Right lobe of liver (tissue), 6 donors: ENCODE results near the gene TELO2. TPM values are rescaled to one million over a fixed set of nuclear protein-coding genes. Genes with fewer than 3 reads are reported as not detected.
A peak's percentile ranks its signal among the peaks of the same experiment; 100 is the strongest.

Experiments used
- ATAC-seq, 4 donors: fragments of 200-7000 bp; cut with Tn5 transposase; one replicate each; pipeline ENCODE4 v1.9.1; 2020; ENCODE audit warnings: mild to moderate bottlenecking in 4 of 4, moderate library complexity in 4 of 4
- DNase-seq, 3 donors: peaks; one replicate each; pipeline ENCODE4 v3.0.0-alpha.2; 2020
- H3K27ac ChIP-seq, 3 donors: fragments of 200-600 bp; one replicate each; pipeline ENCODE4 v1.8.0; 2022
- H3K27me3 ChIP-seq, 2 donors: fragments of 200-600 bp; one replicate each; pipeline ENCODE4 v1.8.0; 2022
- H3K36me3 ChIP-seq, 4 donors: fragments of 200-600 bp; sonication (generic) in 1 of 4; one replicate each; pipeline versions ENCODE4 v1.5.1 to v1.8.0; 2017 to 2022; ENCODE audit warnings: control low read depth in 1 of 4
- H3K4me1 ChIP-seq, 4 donors: fragments of 200-600 bp; sonication (generic) in 1 of 4; one replicate each; pipeline versions ENCODE4 v1.5.1 to v1.8.0; 2017 to 2022; ENCODE audit warnings: control low read depth in 1 of 4
- H3K4me3 ChIP-seq, 3 donors: fragments of 200-600 bp; one replicate each; pipeline ENCODE4 v1.8.0; 2022
- H3K9me3 ChIP-seq, 4 donors: fragments of 200-600 bp; sonication (generic) in 1 of 4; one replicate each; pipeline versions ENCODE4 v1.5.1 to v1.8.0; 2017 to 2022; ENCODE audit warnings: control low read depth in 1 of 4
- CTCF ChIP-seq, 4 donors: fragments of 200-600 bp in 3 of 4; fragments of 450-650 bp in 1 of 4; IDR thresholded peaks; one replicate each; pipeline versions ENCODE4 v1.5.1 to v1.8.0; 2016 to 2022; ENCODE audit warnings: antibody characterized with exemption in 4 of 4, mild to moderate bottlenecking in 2 of 4
- POLR2A ChIP-seq: fragments of 450-650 bp; IDR thresholded peaks from one replicate; pipeline ENCODE4 v1.6.1; 2017; ENCODE audit warnings: antibody characterized with exemption, mild to moderate bottlenecking
- WGBS: methylation state at CpG from one replicate; pipeline ENCODE4 v1.1.6; 2018; ENCODE audit warnings: low coverage, low lambda C conversion rate; ENCODE audit not compliant: insufficient coverage; ENCODE audit errors: missing lambda C conversion rate; 5-methylcytosine and 5-hydroxymethylcytosine counted together
- intact Hi-C, 2 donors: fragments of 100-400 bp; cut with DNase I; formaldehyde crosslinking; loops; one replicate each; pipeline versions ENCODE4 v1.11.2 to v1.14.1; 2022
- total RNA-seq, 6 experiments: library from RNA; depleted of rRNA in 2 of 6; stranded (reverse); fragments of >200 nt in 2 of 6; fragmentation: NEBNext Ultra II Directional in 3 of 6; extraction: Animal tissue kit (Norgen Biotek cat#: 25700) in 3 of 6; gene quantifications; one replicate each; pipeline versions ENCODE4 v1.1.0 to v1.2.4, GENCODE V29; 2016 to 2023
- donor health status: DM: no; HTN: yes; CAD: no.
- donor health status: DM: no; HTN: no; CAD: no.
- donor health status: DM: no; HTN: no; CAD: no.
- donor health status: DM: no; HTN: yes; CAD: no.
- donor health status: DM: no; HTN: yes; CAD: no.

Gene TELO2
- total RNA-seq, 6 experiments from 2014 or later: 9.5 to 31.0 (median 20.8) TPM

GRCh38 chr16:1510941-1511351, 17.8 kb downstream of the TELO2 start:
- Histone ChIP-seq H3K27ac (no peak overlapping the region), H3K4me3 (no peak overlapping the region), H3K4me1 (no peaks in the 10 kb centered on the region), H3K9me3 (no peaks in the 10 kb centered on the region), H3K36me3 (no peaks in the 10 kb centered on the region), H3K27me3 (no peaks in the 10 kb centered on the region)
- no peak for TF ChIP-seq CTCF (IDR thresholded peaks at IDR 0.05)
- 88% methylated on average over 4 of the region's 26 CpGs for WGBS
- ATAC-seq: no peak
- intact Hi-C loops: no loop called here
- no peak for DNase-seq

DNA sequence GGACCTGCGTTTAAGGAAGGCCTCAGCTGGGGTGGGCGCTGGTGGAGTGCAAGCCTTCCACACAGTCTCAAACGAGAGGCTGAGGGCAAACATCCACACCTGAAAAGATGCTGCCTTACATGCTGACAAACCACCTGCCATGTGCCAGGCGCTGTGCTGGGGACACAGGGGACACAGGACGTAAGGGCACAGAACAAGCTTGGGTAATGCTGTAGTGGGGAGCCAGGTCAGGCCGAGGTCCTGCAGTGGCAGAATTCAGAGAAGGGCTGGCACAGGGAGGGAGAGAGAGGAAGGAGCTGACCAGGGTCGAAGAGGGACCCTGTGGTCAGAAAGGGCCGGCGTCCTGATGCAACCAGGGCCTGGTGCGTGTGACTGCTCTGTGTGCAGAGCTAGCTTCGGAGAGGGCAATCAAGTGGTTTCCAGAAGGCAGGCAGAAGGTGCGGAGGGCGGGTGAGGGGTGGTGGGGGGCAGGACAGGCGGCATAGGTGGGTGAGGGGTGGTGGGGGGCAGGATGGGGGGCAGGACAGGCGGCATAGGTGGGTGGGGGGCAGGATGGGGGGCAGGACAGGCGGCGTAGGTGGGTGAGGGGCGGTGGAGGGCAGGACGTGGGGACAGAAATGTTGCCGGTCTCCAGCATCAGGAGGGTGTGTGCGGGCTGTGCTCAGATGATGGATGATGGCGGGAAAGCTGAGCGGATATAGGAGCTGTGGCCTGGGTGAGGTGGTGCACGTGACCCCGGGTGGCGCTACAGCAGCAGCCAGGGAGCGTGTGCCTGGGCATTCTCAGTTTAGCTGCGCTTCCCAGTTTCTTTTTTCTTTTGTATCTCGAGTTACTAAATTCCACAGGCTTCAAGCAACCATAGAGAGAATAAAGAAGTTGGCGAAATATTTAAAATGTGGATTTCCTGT, 18.8 kb downstream of the TELO2 start:
- Histone ChIP-seq H3K4me1 (no peaks in the 10 kb centered on the region), H3K4me3 (no peak overlapping the region), H3K27ac (peak overlapping the region in 2 of 3 donors; percentile 24 to 51), H3K9me3 (no peaks in the 10 kb centered on the region), H3K36me3 (no peaks in the 10 kb centered on the region), H3K27me3 (no peaks in the 10 kb centered on the region)
- TF ChIP-seq POLR2A (no peak), CTCF (IDR thresholded peaks at IDR 0.05) (no peak)
- WGBS: 71% methylated on average over 23 of the region's 30 CpGs
- intact Hi-C loops: no loop called here
- DNase-seq: no peak
- peak in 3 of 4 donors; percentile 32 to 54 (median 50) for ATAC-seq

- Histone ChIP-seq H3K27ac (peak overlapping the region in 2 of 3 donors; percentile 24 to 51), H3K4me3 (no peak overlapping the region), H3K9me3 (no peaks in the 10 kb centered on the region), H3K36me3 (no peaks in the 10 kb centered on the region), H3K27me3 (no peaks in the 10 kb centered on the region), H3K4me1 (no peaks in the 10 kb centered on the region)
- 71% methylated on average over 10 of the region's 15 CpGs for WGBS
- intact Hi-C loops: no loop called here
- TF ChIP-seq CTCF (IDR thresholded peaks at IDR 0.05) (no peak), POLR2A (no peak)
- ATAC-seq (peak; percentile 51 to 67 (median 64)), DNase-seq (no peak)
Measured at GRCh38 chr16:1512774-1513173, 19.6 kb downstream of the TELO2 start.

DNA sequence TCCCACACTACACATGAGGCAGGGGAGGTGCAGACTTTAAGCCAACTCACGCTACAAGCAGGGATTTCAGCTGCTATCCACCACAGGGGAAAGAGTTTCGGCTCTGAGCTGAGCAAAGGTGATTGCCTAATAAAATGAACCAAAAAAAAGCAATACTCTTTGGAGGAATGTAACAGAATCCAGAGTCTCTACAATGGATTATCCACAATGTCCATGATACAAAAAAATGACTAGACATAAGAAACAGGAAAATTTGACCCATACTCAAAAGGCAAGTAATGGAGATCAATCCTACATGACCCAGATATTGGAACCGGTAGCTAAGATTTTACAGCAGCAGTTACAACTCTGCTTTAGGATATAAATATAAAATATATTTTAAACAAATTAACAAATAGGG, 21.3 kb downstream of the TELO2 start:
- Histone ChIP-seq H3K27me3 (no peaks in the 10 kb centered on the region), H3K9me3 (no peaks in the 10 kb centered on the region), H3K4me1 (no peaks in the 10 kb centered on the region), H3K27ac (no peak overlapping the region), H3K36me3 (no peaks in the 10 kb centered on the region), H3K4me3 (no peak overlapping the region)
- no peak for ATAC-seq
- 100% methylated on average over 3 of the region's 3 CpGs for WGBS
- TF ChIP-seq POLR2A (no peak), CTCF (IDR thresholded peaks at IDR 0.05) (no peak)
- no peak for DNase-seq
- intact Hi-C loops: no loop called here
